Measurements from ENCODE around the gene GJA4. TPM values are rescaled to one million over a fixed set of nuclear protein-coding genes. Genes with fewer than 3 reads are reported as not detected.

GJA4 gene
- total RNA-seq, 1 donor = not detected

- H3K4me3 ChIP-seq (ENCODE audit: low read depth, low read length) = no peak overlapping the region
- DNase-seq (ENCODE audit: low read depth) = no peak
- TF ChIP-seq, protein P1, sequence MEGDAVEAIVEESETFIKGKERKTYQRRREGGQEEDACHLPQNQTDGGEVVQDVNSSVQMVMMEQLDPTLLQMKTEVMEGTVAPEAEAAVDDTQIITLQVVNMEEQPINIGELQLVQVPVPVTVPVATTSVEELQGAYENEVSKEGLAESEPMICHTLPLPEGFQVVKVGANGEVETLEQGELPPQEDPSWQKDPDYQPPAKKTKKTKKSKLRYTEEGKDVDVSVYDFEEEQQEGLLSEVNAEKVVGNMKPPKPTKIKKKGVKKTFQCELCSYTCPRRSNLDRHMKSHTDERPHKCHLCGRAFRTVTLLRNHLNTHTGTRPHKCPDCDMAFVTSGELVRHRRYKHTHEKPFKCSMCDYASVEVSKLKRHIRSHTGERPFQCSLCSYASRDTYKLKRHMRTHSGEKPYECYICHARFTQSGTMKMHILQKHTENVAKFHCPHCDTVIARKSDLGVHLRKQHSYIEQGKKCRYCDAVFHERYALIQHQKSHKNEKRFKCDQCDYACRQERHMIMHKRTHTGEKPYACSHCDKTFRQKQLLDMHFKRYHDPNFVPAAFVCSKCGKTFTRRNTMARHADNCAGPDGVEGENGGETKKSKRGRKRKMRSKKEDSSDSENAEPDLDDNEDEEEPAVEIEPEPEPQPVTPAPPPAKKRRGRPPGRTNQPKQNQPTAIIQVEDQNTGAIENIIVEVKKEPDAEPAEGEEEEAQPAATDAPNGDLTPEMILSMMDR (IDR thresholded peaks at IDR 0.05; ENCODE audit: insufficient read depth, low read length) = no peak
Observed at GRCh38 chr1:34758751-34759150, 34.0 kb upstream of the GJA4 start.

GRCh38 chr1:34759503-34760357 is 33.1 kb upstream of the GJA4 start, which contains the start of gene GJB4:
TSS of gene GJB4 (plus strand) at chr1:34759740. CDS start at chr1:34761255, 1,515 bp downstream.
- TF ChIP-seq, protein P1 (IDR thresholded peaks at IDR 0.05; ENCODE audit: insufficient read depth, low read length) = no peak
- DNase-seq (ENCODE audit: low read depth) = no peak
- H3K4me3 ChIP-seq (ENCODE audit: low read depth, low read length) = no peak within 1 kb of the TSS

GRCh38 chr1:34761176-34761761 is 31.5 kb upstream of the GJA4 start:
- DNase-seq (ENCODE audit: low read depth) = no peak
- no peak overlapping the region for H3K4me3 ChIP-seq (ENCODE audit: low read depth, low read length)
- TF ChIP-seq, protein P1 (IDR thresholded peaks at IDR 0.05; ENCODE audit: insufficient read depth, low read length) = no peak

DNA sequence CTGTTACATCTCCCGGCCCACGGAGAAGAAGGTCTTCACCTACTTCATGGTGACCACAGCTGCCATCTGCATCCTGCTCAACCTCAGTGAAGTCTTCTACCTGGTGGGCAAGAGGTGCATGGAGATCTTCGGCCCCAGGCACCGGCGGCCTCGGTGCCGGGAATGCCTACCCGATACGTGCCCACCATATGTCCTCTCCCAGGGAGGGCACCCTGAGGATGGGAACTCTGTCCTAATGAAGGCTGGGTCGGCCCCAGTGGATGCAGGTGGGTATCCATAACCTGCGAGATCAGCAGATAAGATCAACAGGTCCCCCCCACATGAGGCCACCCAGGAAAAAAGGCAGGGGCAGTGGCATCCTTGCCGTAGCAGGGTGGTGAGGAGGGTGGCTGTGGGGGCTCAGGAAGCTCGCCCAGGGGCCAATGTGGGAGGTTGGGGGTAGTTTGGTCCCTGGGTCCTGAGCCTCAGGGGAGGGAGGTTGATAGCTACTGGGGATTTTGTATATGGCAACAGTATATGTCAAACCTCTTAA is 31.0 kb upstream of the GJA4 start:
- DNase-seq (ENCODE audit: low read depth) = no peak
- no peak overlapping the region for H3K4me3 ChIP-seq (ENCODE audit: low read depth, low read length)
- TF ChIP-seq, protein P1 (IDR thresholded peaks at IDR 0.05; ENCODE audit: insufficient read depth, low read length) = no peak

- TF ChIP-seq, protein P1 (IDR thresholded peaks at IDR 0.05; ENCODE audit: insufficient read depth, low read length) = no peak
- DNase-seq (ENCODE audit: low read depth) = no peak
- no peak overlapping the region for H3K4me3 ChIP-seq (ENCODE audit: low read depth, low read length)
Observed at GRCh38 chr1:34762474-34763141, 30.2 kb upstream of the GJA4 start.

GRCh38 chr1:34763142-34763781 is 29.5 kb upstream of the GJA4 start:
- no peak for DNase-seq (ENCODE audit: low read depth)
- no peak overlapping the region for H3K4me3 ChIP-seq (ENCODE audit: low read depth, low read length)
- TF ChIP-seq, protein P1 (IDR thresholded peaks at IDR 0.05; ENCODE audit: insufficient read depth, low read length) = no peak
